ENCODE results near the gene LIPT2. TPM values are rescaled to one million over a fixed set of nuclear protein-coding genes. Genes with fewer than 3 reads are reported as not detected.
A peak's percentile ranks its signal among the peaks of the same experiment; 100 is the strongest.

The LIPT2 gene
- total RNA-seq, 4 donors from 2014 or later = 4.0 to 10.9 (median 8.1) TPM

DNA sequence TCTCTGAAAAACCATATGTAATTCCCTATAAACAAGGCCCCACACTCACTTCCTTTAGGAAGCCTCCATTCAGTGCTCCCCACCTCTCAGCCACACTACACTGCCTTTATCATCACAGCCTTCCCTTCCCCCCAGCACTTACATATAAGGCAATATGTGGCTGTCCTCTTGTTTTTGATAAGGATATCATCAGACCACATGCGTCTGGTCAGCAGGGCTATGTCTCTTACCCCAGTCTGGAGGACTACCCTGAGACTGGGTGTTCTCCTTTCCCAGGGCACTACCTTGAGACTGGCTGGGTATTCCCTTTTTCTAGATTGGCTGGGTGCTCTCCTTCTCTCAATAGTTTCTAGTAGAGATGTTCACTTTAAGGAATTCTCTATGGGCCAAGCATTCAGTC lies 33.9 kb downstream of the LIPT2 start:
- H3K4me3 ChIP-seq (ENCODE audit: low read depth, poor library complexity, severe bottlenecking) = no peak overlapping the region
- intact Hi-C loops (cut with DNase I; ENCODE audit: low total_unique reads) = no loop called here
- TF ChIP-seq, protein P1, sequence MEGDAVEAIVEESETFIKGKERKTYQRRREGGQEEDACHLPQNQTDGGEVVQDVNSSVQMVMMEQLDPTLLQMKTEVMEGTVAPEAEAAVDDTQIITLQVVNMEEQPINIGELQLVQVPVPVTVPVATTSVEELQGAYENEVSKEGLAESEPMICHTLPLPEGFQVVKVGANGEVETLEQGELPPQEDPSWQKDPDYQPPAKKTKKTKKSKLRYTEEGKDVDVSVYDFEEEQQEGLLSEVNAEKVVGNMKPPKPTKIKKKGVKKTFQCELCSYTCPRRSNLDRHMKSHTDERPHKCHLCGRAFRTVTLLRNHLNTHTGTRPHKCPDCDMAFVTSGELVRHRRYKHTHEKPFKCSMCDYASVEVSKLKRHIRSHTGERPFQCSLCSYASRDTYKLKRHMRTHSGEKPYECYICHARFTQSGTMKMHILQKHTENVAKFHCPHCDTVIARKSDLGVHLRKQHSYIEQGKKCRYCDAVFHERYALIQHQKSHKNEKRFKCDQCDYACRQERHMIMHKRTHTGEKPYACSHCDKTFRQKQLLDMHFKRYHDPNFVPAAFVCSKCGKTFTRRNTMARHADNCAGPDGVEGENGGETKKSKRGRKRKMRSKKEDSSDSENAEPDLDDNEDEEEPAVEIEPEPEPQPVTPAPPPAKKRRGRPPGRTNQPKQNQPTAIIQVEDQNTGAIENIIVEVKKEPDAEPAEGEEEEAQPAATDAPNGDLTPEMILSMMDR (IDR thresholded peaks at IDR 0.05) = no peak
- no peak for TF ChIP-seq POLR2A (IDR thresholded peaks at IDR 0.05)
- WGBS, 2 donors = 0 to 40% methylated on average over 1 of the region's 1 CpG
- DNase-seq (ENCODE audit: low spot score in 2 of 2) = no peak

DNA sequence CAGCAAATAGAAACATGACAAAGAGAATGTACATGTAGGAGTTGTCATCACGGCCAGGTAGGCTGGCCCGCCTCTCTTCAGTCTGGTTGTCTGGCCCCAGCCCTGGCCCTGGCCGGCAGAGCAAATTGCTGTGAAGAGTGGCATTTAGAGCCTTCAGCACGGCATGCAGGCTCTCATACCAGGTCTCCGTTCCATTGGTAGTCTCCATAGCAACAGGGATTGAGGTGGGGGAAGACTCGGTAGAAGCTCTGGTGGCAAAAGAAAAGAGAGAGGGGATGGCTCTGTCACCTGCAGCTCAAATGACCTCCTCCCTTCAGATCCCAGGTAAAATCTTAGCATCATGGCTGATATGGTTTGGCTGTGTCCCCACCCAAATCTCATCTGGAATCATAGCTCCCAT lies 36.2 kb downstream of the LIPT2 start:
- DNase-seq (ENCODE audit: low spot score in 2 of 2) = peak in 1 of 2 donors; percentile 48
- TF ChIP-seq POLR2A (IDR thresholded peaks at IDR 0.05) = no peak
- TF ChIP-seq, protein P1 (IDR thresholded peaks at IDR 0.05) = no peak
- intact Hi-C loops (cut with DNase I; ENCODE audit: low total_unique reads) = no loop called here
- no peak overlapping the region for H3K4me3 ChIP-seq (ENCODE audit: low read depth, poor library complexity, severe bottlenecking)
- 84 to 92% methylated on average over 6 of the region's 6 CpGs for WGBS, 2 donors

DNA sequence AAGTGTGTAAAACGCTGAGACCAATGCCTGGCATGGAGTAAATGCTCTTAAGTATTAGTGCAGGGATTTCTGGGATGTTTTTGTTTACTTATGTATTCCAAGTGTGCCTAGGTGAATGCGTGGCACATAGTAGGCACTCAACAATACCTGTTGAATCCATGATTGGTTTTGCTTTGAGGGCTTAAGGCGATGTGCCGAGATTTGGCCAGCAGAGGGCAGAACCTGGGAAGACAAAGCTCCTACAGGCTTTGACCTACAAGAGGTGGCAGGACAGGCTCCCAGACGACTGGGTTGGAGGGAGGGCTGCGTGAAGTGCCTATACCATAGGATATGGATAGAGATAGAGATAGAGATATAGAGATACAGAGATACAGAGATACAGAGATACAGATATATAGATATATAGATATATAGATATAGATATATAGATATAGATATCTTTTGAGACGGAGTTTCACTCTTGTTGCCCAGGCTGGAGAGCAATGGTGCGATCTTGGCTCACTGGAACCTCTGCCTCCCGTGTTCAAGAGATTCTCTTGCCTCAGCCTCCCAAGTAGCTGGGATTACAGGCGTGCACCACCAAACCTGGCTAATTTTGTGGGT lies 40.0 kb downstream of the LIPT2 start:
- TF ChIP-seq POLR2A (IDR thresholded peaks at IDR 0.05) = no peak
- H3K4me3 ChIP-seq (ENCODE audit: low read depth, poor library complexity, severe bottlenecking) = no peak overlapping the region
- intact Hi-C loops (cut with DNase I; ENCODE audit: low total_unique reads) = loop anchor here (2.0 to 5.0 kb wide), 2 partner anchors 67 to 119 kb away; no protein-coding TSS in a partner anchor
- peak; percentile 45 to 91 for DNase-seq (ENCODE audit: low spot score in 2 of 2)
- 36 to 40% methylated on average over 10 of the region's 10 CpGs for WGBS, 2 donors

DNA sequence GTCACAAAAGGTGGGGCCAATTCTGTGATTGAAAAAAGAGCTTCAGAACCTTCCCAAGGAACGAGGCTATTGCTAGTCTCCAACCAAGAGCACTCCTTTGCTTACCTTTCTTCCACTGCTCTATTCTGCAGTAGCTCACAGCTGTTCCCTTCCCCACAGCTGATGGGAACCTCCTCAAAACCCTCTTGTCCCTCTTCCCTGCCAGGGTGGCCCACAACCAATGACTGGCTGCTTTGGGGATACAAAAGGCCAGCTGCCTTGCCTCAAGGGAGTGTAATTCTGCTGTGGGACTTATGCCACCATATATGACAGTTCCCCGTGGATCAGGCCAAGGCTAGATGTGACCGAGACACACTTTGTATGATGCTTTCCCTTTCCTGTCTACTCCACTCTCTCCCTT lies 41.2 kb downstream of the LIPT2 start:
- DNase-seq (ENCODE audit: low spot score in 2 of 2) = peak in 1 of 2 donors; percentile 28
- no peak overlapping the region for H3K4me3 ChIP-seq (ENCODE audit: low read depth, poor library complexity, severe bottlenecking)
- intact Hi-C loops (cut with DNase I; ENCODE audit: low total_unique reads) = loop anchor here (2.0 to 5.0 kb wide), 2 partner anchors 66 to 120 kb away; no protein-coding TSS in a partner anchor
- TF ChIP-seq, protein P1 (IDR thresholded peaks at IDR 0.05) = no peak
- TF ChIP-seq POLR2A (IDR thresholded peaks at IDR 0.05) = no peak
- WGBS, 2 donors = 69 to 85% methylated on average over 3 of the region's 3 CpGs

DNA sequence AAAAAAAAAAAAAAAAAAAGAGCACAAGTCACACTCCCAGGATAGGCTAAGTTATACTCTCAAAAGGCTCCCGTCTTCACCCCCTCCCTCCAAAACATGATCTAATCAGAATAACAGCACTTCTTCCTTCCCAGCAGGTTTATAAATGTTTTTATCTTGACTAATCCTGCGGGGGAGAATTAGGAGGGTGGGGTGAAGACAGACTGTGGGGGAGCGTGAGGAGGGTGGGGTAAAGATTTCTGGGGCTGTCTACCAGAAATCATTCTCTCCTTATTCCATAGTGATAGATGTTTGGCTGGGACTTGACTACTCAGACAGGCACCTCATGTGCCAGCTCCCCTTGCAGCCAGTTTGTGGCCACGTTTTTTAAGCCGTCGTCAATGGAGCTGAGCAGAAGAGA lies 43.2 kb downstream of the LIPT2 start:
- no peak for TF ChIP-seq POLR2A (IDR thresholded peaks at IDR 0.05)
- TF ChIP-seq, protein P1 (IDR thresholded peaks at IDR 0.05) = no peak
- intact Hi-C loops (cut with DNase I; ENCODE audit: low total_unique reads) = loop anchor here (5.0 kb wide), 1 partner anchor 122 kb away; no protein-coding TSS in a partner anchor
- 58 to 61% methylated on average over 6 of the region's 6 CpGs for WGBS, 2 donors
- no peak overlapping the region for H3K4me3 ChIP-seq (ENCODE audit: low read depth, poor library complexity, severe bottlenecking)
- peak in 1 of 2 donors; percentile 5 for DNase-seq (ENCODE audit: low spot score in 2 of 2)

DNA sequence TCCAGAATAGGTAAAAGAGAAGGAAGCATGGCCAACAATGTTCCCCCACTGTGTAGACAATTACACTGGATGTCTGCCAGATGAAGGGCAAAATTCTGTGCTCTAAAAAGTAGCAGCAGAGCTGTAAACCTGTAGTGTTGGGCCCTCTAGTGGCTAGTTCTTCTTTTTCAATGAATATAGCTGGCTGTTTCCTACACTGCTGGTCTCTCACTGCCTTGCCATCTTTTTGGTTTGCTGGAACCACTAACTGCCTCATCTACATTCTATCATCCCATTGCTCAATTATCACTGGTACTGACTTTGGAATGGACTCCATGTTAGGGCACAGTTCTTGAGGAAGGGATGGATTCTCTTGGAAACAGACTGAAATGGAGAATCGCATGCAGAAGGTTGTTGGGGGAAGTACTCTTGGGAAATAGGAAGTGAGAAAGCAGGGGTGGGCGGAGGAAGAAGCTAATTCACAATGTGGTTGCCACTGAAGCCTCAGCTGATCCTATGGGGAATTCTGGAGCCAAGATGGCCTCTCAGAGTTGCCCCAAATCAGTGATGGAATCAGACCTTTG lies 44.1 kb downstream of the LIPT2 start:
- H3K4me3 ChIP-seq (ENCODE audit: low read depth, poor library complexity, severe bottlenecking) = no peak overlapping the region
- TF ChIP-seq, protein P1 (IDR thresholded peaks at IDR 0.05) = no peak
- no peak for TF ChIP-seq POLR2A (IDR thresholded peaks at IDR 0.05)
- peak; percentile 44 to 83 for DNase-seq (ENCODE audit: low spot score in 2 of 2)
- intact Hi-C loops (cut with DNase I; ENCODE audit: low total_unique reads) = loop anchor here (10.0 kb wide), 1 partner anchor 195 kb away; no protein-coding TSS in a partner anchor
- WGBS, 2 donors = 37 to 51% methylated on average over 2 of the region's 2 CpGs

Data from lower leg skin (tissue), 4 donors.